NOMO-1 (cell line): Measurements from ENCODE around the gene ECSCR.
A peak's percentile ranks its signal among the peaks of the same experiment; 100 is the strongest.
"Not testable (repeated sequence)": the region's sequence is repeated elsewhere in the genome, so short reads cannot be mapped to it uniquely, and the experiment has no call there.

Source experiments
- DNase-seq, 2 experiments: peaks; one replicate each; lab custom pipeline; 2025; ENCODE audit not compliant: unreplicated experiment in 2 of 2; lab: John Stamatoyannopoulos, UW

Gene ECSCR

GRCh38 chr5:139414581-139415130 is 47.9 kb downstream of the ECSCR start:
- DNase-seq, result no peak

GRCh38 chr5:139413963-139414362 is 48.6 kb downstream of the ECSCR start:
- no peak for DNase-seq

- DNase-seq, result no peak
These were observed 49.4 kb downstream of the ECSCR start for GRCh38 chr5:139413153-139413552.

DNA sequence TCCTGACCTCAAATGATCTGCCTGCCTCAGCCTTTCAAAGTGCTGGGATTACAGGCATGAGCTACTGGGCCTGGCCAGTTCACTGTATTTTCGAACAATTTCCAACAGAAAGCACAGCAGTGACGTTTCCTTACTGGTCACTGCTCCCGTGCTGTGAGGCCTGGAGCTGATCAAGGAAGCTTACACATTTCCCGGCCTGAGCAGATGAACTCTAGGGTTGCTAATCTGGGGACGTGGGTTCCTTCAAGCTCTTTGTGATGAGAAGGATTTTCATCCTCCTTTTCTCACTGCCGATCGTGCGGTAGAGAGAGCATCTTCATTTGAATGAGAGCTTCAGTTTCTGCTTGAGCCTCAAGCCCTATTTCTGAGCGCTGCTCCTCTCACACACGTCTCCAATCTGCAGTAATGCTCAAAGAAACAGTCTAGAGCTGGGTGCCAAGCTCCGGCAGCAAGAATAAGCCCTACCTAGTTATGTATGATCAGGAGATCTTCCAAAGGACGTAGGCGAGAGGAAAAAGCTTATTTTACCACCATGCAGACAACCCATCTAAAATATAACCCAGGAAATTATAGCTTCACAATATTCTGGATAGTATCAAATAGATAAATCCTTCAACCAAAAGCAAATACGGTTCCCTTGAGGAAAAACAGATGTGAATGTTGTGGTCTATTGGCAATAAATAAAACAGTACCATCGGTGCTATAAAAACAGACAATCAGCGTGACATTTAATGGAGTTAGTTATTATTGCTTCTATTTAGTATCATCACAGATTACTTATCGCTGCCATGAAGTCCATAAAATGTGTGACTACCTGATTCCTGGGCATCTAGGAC is 51.3 kb downstream of the ECSCR start:
- DNase-seq, result no peak

GRCh38 chr5:139410121-139410992 is 52.2 kb downstream of the ECSCR start:
- DNase-seq, result no peak

DNA sequence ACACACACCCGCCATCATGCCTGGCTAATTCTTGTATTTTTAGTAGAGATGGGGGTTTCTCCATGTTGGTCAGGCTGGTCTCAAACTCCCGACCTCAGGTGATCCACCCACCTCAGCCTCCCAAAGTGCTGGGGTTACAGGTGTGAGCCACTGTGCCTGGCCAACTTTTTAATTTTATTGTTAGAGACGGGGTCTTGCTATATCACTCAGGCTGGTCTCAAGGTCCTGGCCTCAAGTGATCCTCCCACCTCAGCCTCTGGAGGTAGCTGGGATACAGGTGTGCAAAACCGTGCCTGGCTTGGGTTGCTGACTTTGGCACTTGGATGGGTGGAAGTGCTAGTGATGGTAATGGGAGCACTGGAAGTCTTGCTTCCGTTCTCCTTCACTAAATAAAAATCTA is 53.4 kb downstream of the ECSCR start:
- DNase-seq, result not testable (repeated sequence)

GRCh38 chr5:139408191-139408590 is 54.4 kb downstream of the ECSCR start:
- no peak for DNase-seq

GRCh38 chr5:139407517-139407916 is 55.0 kb downstream of the ECSCR start:
- DNase-seq, result peak; percentile 58 to 78

DNA sequence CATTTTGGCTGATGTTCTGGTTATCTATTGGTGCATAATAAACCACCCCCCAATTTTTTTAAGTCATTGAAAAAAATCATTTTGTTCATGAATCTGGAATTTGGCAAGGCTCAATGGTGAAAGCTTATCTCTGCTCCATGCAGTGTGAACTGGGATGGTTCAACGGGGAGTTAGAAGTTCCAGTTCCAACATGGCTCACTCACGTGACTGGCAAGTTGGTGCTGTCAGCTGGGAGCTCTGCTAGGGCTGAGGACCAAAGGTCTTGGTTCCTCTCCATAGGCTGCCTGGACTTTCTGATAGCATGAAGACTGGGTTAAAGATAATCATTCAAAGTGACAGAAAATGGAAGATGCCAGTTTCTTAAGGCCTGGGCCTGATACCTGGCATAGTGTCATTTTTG is 55.6 kb downstream of the ECSCR start:
- DNase-seq, result no peak

GRCh38 chr5:139404484-139404840 is 58.1 kb downstream of the ECSCR start:
- no peak for DNase-seq

GRCh38 chr5:139403787-139404483 is 58.6 kb downstream of the ECSCR start, which contains the start of gene SPATA24:
TSS of gene SPATA24 (minus strand) at chr5:139404089. CDS start at chr5:139404060, 29 bp downstream.
- peak; percentile 98 to 99 for DNase-seq

- no peak for DNase-seq
These were observed 59.1 kb downstream of the ECSCR start for GRCh38 chr5:139403418-139403786.

- DNase-seq, result peak in 1 of 2 experiments; percentile 2
These were observed 59.9 kb downstream of the ECSCR start for GRCh38 chr5:139402561-139403158.

DNA sequence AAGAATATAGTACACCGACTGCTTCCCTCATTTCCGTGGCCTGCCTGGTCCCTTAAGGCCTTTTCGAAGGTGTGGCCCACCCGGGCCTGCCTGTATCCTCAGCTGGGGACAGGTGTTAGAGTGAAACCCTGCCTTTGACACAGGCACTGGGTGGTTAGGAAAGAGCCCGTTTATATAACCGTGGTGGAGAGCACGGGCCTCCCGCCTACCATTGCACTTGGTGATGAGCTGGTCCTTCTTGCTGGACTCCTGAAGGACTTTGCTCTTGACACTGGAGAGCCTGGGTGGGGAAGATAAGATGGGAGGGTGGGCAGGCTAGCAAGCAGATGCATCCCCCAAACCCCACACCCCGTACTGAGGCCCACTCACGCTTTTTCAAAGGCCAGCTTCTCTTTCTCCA is 61.0 kb downstream of the ECSCR start:
- DNase-seq, result no peak

- DNase-seq, result no peak
These were observed 62.9 kb downstream of the ECSCR start for GRCh38 chr5:139399501-139400121.
